ENCODE results near the gene CENPT. TPM values are rescaled to one million over a fixed set of nuclear protein-coding genes. Genes with fewer than 3 reads are reported as not detected.
"Not testable (repeated sequence)": the region's sequence is repeated elsewhere in the genome, so short reads cannot be mapped to it uniquely, and the experiment has no call there.

Gene CENPT
- total RNA-seq, 4 donors from 2014 or later: 29.4 to 70.2 (median 52.8) TPM

GRCh38 chr16:67865318-67865717 lies 17.8 kb upstream of the CENPT start:
- intact Hi-C loops (cut with DNase I; ENCODE audit: low total_unique reads): no loop called here
- Histone ChIP-seq H3K27ac (no peak overlapping the region), H3K36me3 (no peaks in the 10 kb centered on the region), H3K4me1 (no peaks in the 10 kb centered on the region), H3K27me3 (no peaks in the 10 kb centered on the region), H3K9me3 (no peaks in the 10 kb centered on the region), H3K4me3 (no peak overlapping the region)
- TF ChIP-seq CTCF (IDR thresholded peaks at IDR 0.05): peak in 2 of 4 experiments; percentile 10 to 20
- TF ChIP-seq POLR2A (IDR thresholded peaks at IDR 0.05): no peak
- DNase-seq: no peak

- TF ChIP-seq CTCF (IDR thresholded peaks at IDR 0.05): no peak
- no peak for TF ChIP-seq POLR2A (IDR thresholded peaks at IDR 0.05)
- no peaks in the 10 kb centered on the region for H3K4me1 ChIP-seq
- intact Hi-C loops (cut with DNase I; ENCODE audit: low total_unique reads): no loop called here
Measured at GRCh38 chr16:67864594-67864993, 17.1 kb upstream of the CENPT start.

DNA sequence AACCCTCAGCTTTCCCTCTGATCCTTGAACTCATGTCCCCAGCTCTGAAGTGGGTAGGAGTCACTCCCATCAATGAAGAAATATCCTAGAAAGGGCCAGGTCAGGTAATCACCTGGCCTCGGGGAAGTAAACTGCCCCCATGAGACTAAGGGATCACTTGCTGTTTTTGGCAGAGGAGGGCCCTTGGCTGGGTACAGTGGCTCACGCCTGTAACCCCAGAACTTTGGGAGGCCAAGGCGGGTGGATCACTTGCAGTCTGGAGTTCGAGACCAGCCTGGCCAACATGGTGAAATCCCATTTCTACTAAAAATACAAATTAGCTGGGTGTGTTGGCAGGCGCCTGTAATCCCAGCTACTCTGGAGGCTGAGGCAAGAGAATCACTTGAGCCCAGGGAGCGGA lies 16.6 kb upstream of the CENPT start:
- intact Hi-C loops (cut with DNase I; ENCODE audit: low total_unique reads); H3K27me3 ChIP-seq; H3K9me3 ChIP-seq; H3K4me3 ChIP-seq; H3K4me1 ChIP-seq; H3K36me3 ChIP-seq; DNase-seq: not testable (repeated sequence)
- peak overlapping the region; percentile 67 to 86 for H3K27ac ChIP-seq

More at GRCh38 chr16:67864594-67864993, 17.1 kb upstream of the CENPT start:
- H3K4me3 ChIP-seq: no peak overlapping the region
- no peak for DNase-seq
- no peaks in the 10 kb centered on the region for H3K36me3 ChIP-seq
- no peaks in the 10 kb centered on the region for H3K9me3 ChIP-seq
- no peak overlapping the region for H3K27ac ChIP-seq
- no peaks in the 10 kb centered on the region for H3K27me3 ChIP-seq

DNA sequence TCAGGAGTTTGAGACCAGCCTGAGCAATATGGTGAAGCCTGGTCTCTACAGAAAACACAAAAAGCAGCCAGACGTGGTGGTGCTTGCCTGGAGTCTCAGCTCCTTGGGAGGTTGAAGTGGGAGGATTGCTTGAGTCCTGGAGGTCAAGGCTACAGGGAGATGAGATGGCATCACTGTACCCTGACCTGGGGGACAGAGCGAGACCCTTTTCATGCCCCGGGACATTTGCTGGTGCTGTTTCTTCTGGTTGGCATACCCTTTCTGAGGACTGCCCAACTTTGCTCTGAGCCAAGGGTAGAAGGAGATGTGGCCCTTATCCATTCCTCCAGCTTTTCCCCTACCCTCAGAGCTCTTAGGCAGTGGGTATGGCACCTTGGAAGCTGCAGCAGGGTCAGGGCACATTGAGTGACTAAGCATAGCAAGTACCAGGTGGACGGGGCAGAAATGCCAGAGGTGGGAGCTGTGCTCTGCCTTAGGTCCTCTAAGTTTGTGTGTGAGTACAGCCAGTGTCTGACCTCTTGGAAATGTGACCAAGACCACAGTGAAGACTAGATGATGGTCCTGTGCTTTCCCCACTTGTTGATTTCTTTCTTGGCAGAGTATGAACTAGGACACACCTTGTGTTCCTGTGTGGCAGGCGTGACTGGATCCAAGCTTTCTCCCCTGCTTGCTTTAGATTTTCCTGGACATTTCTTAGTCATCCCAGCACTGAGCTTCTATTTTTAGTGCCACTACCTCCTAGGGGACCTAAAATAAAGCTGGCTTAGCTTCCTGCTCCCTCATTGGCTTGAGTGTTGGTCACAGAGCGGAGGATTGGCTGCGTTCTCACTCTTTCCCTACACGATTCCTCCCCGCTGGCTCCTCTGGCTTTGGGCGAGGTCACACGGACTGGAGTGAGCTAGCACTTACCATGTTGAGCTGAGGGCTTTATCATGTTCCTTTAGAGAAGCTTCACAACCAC lies 15.4 kb upstream of the CENPT start:
- Histone ChIP-seq H3K36me3 (no peaks in the 10 kb centered on the region), H3K27ac (peak overlapping the region; percentile 67 to 86), H3K4me1 (no peaks in the 10 kb centered on the region), H3K27me3 (no peaks in the 10 kb centered on the region), H3K9me3 (no peaks in the 10 kb centered on the region), H3K4me3 (no peak overlapping the region)
- intact Hi-C loops (cut with DNase I; ENCODE audit: low total_unique reads): no loop called here
- peak; percentile 61 for DNase-seq
- no peak for TF ChIP-seq CTCF (IDR thresholded peaks at IDR 0.05)
- no peak for TF ChIP-seq POLR2A (IDR thresholded peaks at IDR 0.05)

DNA sequence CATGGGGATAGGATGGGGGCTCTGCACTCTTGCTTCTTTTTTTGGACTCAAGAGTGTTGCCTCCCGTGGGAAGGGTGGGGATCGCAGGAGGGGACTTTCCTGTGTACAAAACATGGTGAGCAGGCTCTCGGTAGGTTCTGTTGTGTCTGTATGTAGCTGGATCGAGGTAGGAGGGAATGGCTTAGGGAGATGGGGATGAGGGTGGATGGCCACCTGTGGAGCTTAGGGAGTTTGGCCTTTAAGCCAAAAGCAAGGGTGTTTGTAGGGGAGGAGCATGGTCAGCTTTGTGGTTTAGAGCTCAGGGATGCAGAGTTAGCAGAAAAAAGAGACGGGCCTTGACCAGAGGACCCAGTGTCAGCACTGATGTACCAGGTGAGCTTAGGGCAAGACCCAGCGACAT lies 14.4 kb upstream of the CENPT start:
- no peak for DNase-seq
- Histone ChIP-seq H3K4me1 (peaks cover 6 to 7% of the 10 kb centered on the region in 2 donors), H3K27me3 (no peaks in the 10 kb centered on the region), H3K9me3 (no peaks in the 10 kb centered on the region), H3K36me3 (no peaks in the 10 kb centered on the region), H3K4me3 (no peak overlapping the region), H3K27ac (peak overlapping the region in 1 of 2 donors; percentile 67)
- no peak for TF ChIP-seq POLR2A (IDR thresholded peaks at IDR 0.05)
- no peak for TF ChIP-seq CTCF (IDR thresholded peaks at IDR 0.05)
- intact Hi-C loops (cut with DNase I; ENCODE audit: low total_unique reads): no loop called here
